ENCODE data around the gene IFNL1. TPM values are rescaled to one million over a fixed set of nuclear protein-coding genes. Genes with fewer than 3 reads are reported as not detected.

IFNL1 gene
- total and polyA plus RNA-seq, 2 donors (not counting 1 experiment from before 2014, with no cell fraction given) = not detected

GRCh38 chr19:39299404-39299803 lies 3.2 kb downstream of the IFNL1 start:
- Histone ChIP-seq H3K9me3 (ENCODE audit: control extremely low read depth in 1 of 3, control insufficient read depth in 2 of 3, insufficient read depth in 1 of 3, low read length in 2 of 3) (no peaks in the 10 kb centered on the region), H3K9ac (ENCODE audit: low read length) (no peak overlapping the region)
- POLR2A ChIA-PET = interaction anchor here (0.7 kb wide), 1 partner anchor 63 kb away, joined by 6 read pairs; no protein-coding TSS in a partner anchor

DNA sequence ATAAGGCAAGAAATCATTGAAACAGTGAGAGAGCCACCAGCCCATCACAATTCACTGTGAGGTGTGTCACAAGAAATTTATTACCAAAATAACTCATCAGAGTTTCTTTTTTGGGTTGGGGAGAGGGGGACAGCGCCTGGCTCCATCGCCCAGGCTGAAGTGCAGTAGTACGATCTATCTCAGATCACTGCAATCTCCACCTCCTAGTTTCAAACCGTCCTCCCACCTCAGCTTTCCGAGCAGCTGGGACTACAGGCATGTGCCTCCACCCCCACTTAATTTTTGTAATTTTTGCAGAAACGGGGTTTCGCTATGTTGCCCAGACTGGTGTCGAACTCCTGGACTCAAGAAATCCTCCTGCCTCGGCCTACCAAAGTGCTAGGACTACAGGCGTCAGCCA lies 3.6 kb downstream of the IFNL1 start:
- Mint-ChIP-seq H3K27ac (no peak overlapping the region), H3K9me3 (ENCODE audit: insufficient read depth) (no peaks in the 10 kb centered on the region), H3K27me3 (peaks cover 23% of the 10 kb centered on the region), H3K4me3 (no peak overlapping the region), H3K4me1 (no peaks in the 10 kb centered on the region)
- Histone ChIP-seq H3K27me3 (replicated peaks in 1 of 4; ENCODE audit: control extremely low read depth in 1 of 4, control insufficient read depth in 3 of 4, insufficient read depth in 4 of 4, low read length in 3 of 4) (peaks cover 0 to 2% (median 0%) of the 10 kb centered on the region in 4 experiments), H4K20me1 (ENCODE audit: control insufficient read depth, insufficient read depth, low read length, poor library complexity, severe bottlenecking) (no peaks in the 10 kb centered on the region), H3K36me3 (replicated peaks in 1 of 2; ENCODE audit: control extremely low read depth in 1 of 2, control insufficient read depth in 1 of 2, extremely low read depth in 1 of 2, insufficient read depth in 2 of 2, low read length in 1 of 2) (no peaks in the 10 kb centered on the region), H3K9me3 (ENCODE audit: control extremely low read depth in 1 of 3, control insufficient read depth in 2 of 3, insufficient read depth in 1 of 3, low read length in 2 of 3) (no peaks in the 10 kb centered on the region), H3K4me2 (replicated peaks; ENCODE audit: low read depth, low read length, poor library complexity, severe bottlenecking) (no peak overlapping the region), H3K9ac (ENCODE audit: low read length) (no peak overlapping the region), H3K4me3 (ENCODE audit: control extremely low read depth in 1 of 5, extremely low read depth in 1 of 5, insufficient read depth in 1 of 5, low read depth in 2 of 5, low read length in 4 of 5) (no peak overlapping the region), H3K79me2 (ENCODE audit: control insufficient read depth, insufficient read depth, low read length) (no peaks in the 10 kb centered on the region), H3K27ac (ENCODE audit: low read length in 2 of 2) (no peak overlapping the region), H2AFZ (ENCODE audit: insufficient read depth, low read depth, low read length, poor library complexity, severe bottlenecking) (no peak overlapping the region), H3K4me1 (ENCODE audit: control insufficient read depth in 2 of 2, insufficient read depth in 2 of 2, low read length in 2 of 2) (no peaks in the 10 kb centered on the region)
- CTCF ChIA-PET = no interaction called here
- intact Hi-C loops (cut with micrococcal nuclease) = no loop called here
- POLR2A ChIA-PET = no interaction called here
- ATAC-seq (ENCODE audit: low read depth) (no peak), DNase-seq (no peak)
- 94% methylated on average over 7 of the region's 10 CpGs for WGBS (ENCODE audit: insufficient coverage)
- TF ChIP-seq CTCF (IDR thresholded peaks at IDR 0.05) (no peak), EZH2 (IDR thresholded peaks at IDR 0.05; ENCODE audit: borderline replicate concordance, insufficient read depth, low read depth, low read length, poor library complexity, severe bottlenecking) (no peak)

More at GRCh38 chr19:39299404-39299803, 3.2 kb downstream of the IFNL1 start:
- Histone ChIP-seq H3K79me2 (ENCODE audit: control insufficient read depth, insufficient read depth, low read length) (no peaks in the 10 kb centered on the region), H4K20me1 (ENCODE audit: control insufficient read depth, insufficient read depth, low read length, poor library complexity, severe bottlenecking) (no peaks in the 10 kb centered on the region), H3K4me2 (replicated peaks; ENCODE audit: low read depth, low read length, poor library complexity, severe bottlenecking) (no peak overlapping the region), H3K4me1 (ENCODE audit: control insufficient read depth in 2 of 2, insufficient read depth in 2 of 2, low read length in 2 of 2) (no peaks in the 10 kb centered on the region), H3K4me3 (ENCODE audit: control extremely low read depth in 1 of 5, extremely low read depth in 1 of 5, insufficient read depth in 1 of 5, low read depth in 2 of 5, low read length in 4 of 5) (no peak overlapping the region), H3K36me3 (replicated peaks in 1 of 2; ENCODE audit: control extremely low read depth in 1 of 2, control insufficient read depth in 1 of 2, extremely low read depth in 1 of 2, insufficient read depth in 2 of 2, low read length in 1 of 2) (no peaks in the 10 kb centered on the region), H2AFZ (ENCODE audit: insufficient read depth, low read depth, low read length, poor library complexity, severe bottlenecking) (no peak overlapping the region), H3K27me3 (replicated peaks in 1 of 4; ENCODE audit: control extremely low read depth in 1 of 4, control insufficient read depth in 3 of 4, insufficient read depth in 4 of 4, low read length in 3 of 4) (peaks cover 0 to 2% (median 0%) of the 10 kb centered on the region in 4 experiments), H3K27ac (ENCODE audit: low read length in 2 of 2) (no peak overlapping the region)
- no peak overlapping the region for H3K4me3 Mint-ChIP-seq
- WGBS (ENCODE audit: insufficient coverage) = 89% methylated on average over 6 of the region's 9 CpGs
- no peaks in the 10 kb centered on the region for H3K9me3 Mint-ChIP-seq (ENCODE audit: insufficient read depth)
- peaks cover 21% of the 10 kb centered on the region for H3K27me3 Mint-ChIP-seq
- DNase-seq (no peak), ATAC-seq (ENCODE audit: low read depth) (no peak)
- H3K4me1 Mint-ChIP-seq = no peaks in the 10 kb centered on the region
- intact Hi-C loops (cut with micrococcal nuclease) = no loop called here
- TF ChIP-seq CTCF (IDR thresholded peaks at IDR 0.05) (no peak), EZH2 (IDR thresholded peaks at IDR 0.05; ENCODE audit: borderline replicate concordance, insufficient read depth, low read depth, low read length, poor library complexity, severe bottlenecking) (no peak)
- H3K27ac Mint-ChIP-seq = no peak overlapping the region
- CTCF ChIA-PET = no interaction called here

Data from B cell (primary cell).